ENCODE results near the gene KBTBD8.

KBTBD8 gene

GRCh38 chr3:66997560-66998112 is 471 bp upstream of the KBTBD8 start:
- no peak for DNase-seq

GRCh38 chr3:66998904-66999235 is 763 bp downstream of the KBTBD8 start:
- no peak for DNase-seq

GRCh38 chr3:67000009-67000408 is 1.9 kb downstream of the KBTBD8 start:
- DNase-seq: no peak

GRCh38 chr3:67001086-67001861 is 3.2 kb downstream of the KBTBD8 start:
- DNase-seq: no peak

- DNase-seq: no peak
Measured at GRCh38 chr3:67005974-67006373, 7.9 kb downstream of the KBTBD8 start.

- DNase-seq: no peak
Measured at GRCh38 chr3:67006460-67006859, 8.4 kb downstream of the KBTBD8 start.

GRCh38 chr3:67008388-67008787 is 10.3 kb downstream of the KBTBD8 start:
- no peak for DNase-seq

GRCh38 chr3:67009716-67010115 is 11.6 kb downstream of the KBTBD8 start:
- DNase-seq: no peak

GRCh38 chr3:67011414-67012131 is 13.5 kb downstream of the KBTBD8 start:
- no peak for DNase-seq

GRCh38 chr3:67012564-67012963 is 14.5 kb downstream of the KBTBD8 start:
- DNase-seq: no peak

GRCh38 chr3:67015702-67016484 is 17.8 kb downstream of the KBTBD8 start:
- no peak for DNase-seq

GRCh38 chr3:67016522-67017080 is 18.5 kb downstream of the KBTBD8 start:
- no peak for DNase-seq

- no peak for DNase-seq
Measured at GRCh38 chr3:67017211-67017610, 19.1 kb downstream of the KBTBD8 start.

- DNase-seq: no peak
Measured at GRCh38 chr3:67018105-67018788, 20.1 kb downstream of the KBTBD8 start.

GRCh38 chr3:67018789-67019526 is 20.9 kb downstream of the KBTBD8 start:
- no peak for DNase-seq

GRCh38 chr3:67028001-67028784 is 30.1 kb downstream of the KBTBD8 start:
- no peak for DNase-seq

- DNase-seq: no peak
Measured at GRCh38 chr3:67030785-67031740, 33.0 kb downstream of the KBTBD8 start.

- DNase-seq: no peak
Measured at GRCh38 chr3:67031986-67032385, 33.9 kb downstream of the KBTBD8 start.

GRCh38 chr3:67033079-67033478 is 35.0 kb downstream of the KBTBD8 start:
- no peak for DNase-seq

GRCh38 chr3:67034371-67034770 is 36.3 kb downstream of the KBTBD8 start:
- no peak for DNase-seq

Measured in CD4-positive, alpha-beta T cell treated with Interleukin-21 for 1 hour (primary cell).